Liver (tissue), 9 donors: ENCODE results near the gene TLR8. TPM values are rescaled to one million over a fixed set of nuclear protein-coding genes. Genes with fewer than 3 reads are reported as not detected.

ENCODE experiments used
- DNase-seq: peaks from one replicate; pipeline ENCODE4 v3.0.0-alpha.2; 2017; ENCODE audit warnings: low spot score
- H3K27ac ChIP-seq, 2 donors: one replicate each; pipeline ENCODE4 v1.7.0; 2013; ENCODE audit warnings: inconsistent platforms in 2 of 2, low read length in 2 of 2, control low read depth in 1 of 2, low read depth in 1 of 2, mild to moderate bottlenecking in 1 of 2
- H3K27me3 ChIP-seq, 4 donors: one replicate each; pipeline versions ENCODE4 v1.6.1 to v1.7.0; 2013; ENCODE audit warnings: low read length in 3 of 4, inconsistent platforms in 1 of 4, mild to moderate bottlenecking in 1 of 4, moderate library complexity in 1 of 4; ENCODE audit not compliant: control insufficient read depth in 4 of 4, insufficient read depth in 4 of 4
- H3K36me3 ChIP-seq, 4 donors: one replicate each; pipeline versions ENCODE4 v1.6.1 to v1.7.0; 2013; ENCODE audit warnings: low read length in 3 of 4, mild to moderate bottlenecking in 3 of 4, low read depth in 1 of 4, moderate library complexity in 1 of 4; ENCODE audit not compliant: control insufficient read depth in 4 of 4, insufficient read depth in 3 of 4
- H3K4me1 ChIP-seq, 4 donors: one replicate each; pipeline versions ENCODE4 v1.6.1 to v1.7.0; 2013; ENCODE audit warnings: low read length in 3 of 4, mild to moderate bottlenecking in 3 of 4, moderate library complexity in 1 of 4; ENCODE audit not compliant: control insufficient read depth in 4 of 4, insufficient read depth in 4 of 4
- H3K4me3 ChIP-seq, 3 donors: one replicate each; pipeline versions ENCODE4 v1.6.1 to v1.7.0; 2013; ENCODE audit warnings: low read length in 3 of 3, control low read depth in 1 of 3, low read depth in 1 of 3, mild to moderate bottlenecking in 1 of 3
- H3K9ac ChIP-seq, 2 donors: one replicate each; pipeline ENCODE4 v1.7.0; 2013; ENCODE audit warnings: low read length in 2 of 2, mild to moderate bottlenecking in 2 of 2, moderate library complexity in 2 of 2, control low read depth in 1 of 2, low read depth in 1 of 2
- H3K9me3 ChIP-seq, 4 donors: one replicate each; pipeline versions ENCODE4 v1.6.1 to v1.7.0; 2013; ENCODE audit warnings: low read length in 3 of 4; ENCODE audit not compliant: control insufficient read depth in 4 of 4
- CTCF ChIP-seq: fragments of 150-350 bp; IDR thresholded peaks from 2 replicates; pipeline ENCODE4 v1.5.1; 2017; ENCODE audit warnings: improper control_type of control experiment, low read depth, low read length; ENCODE audit not compliant: missing input control
- GABPA ChIP-seq, 2 donors: IDR thresholded peaks in 1 of 2; conservative IDR thresholded peaks in 1 of 2; 2 replicates each; pipeline ENCODE4 v1.6.1; 2016; ENCODE audit warnings: antibody characterized with exemption in 2 of 2, mild to moderate bottlenecking in 1 of 2, moderate library complexity in 1 of 2
- HNF4A ChIP-seq, 2 donors: conservative IDR thresholded peaks; 2 replicates each; pipeline ENCODE4 v1.6.1; 2016; ENCODE audit warnings: antibody characterized with exemption in 2 of 2, mild to moderate bottlenecking in 2 of 2
- MAX ChIP-seq: IDR thresholded peaks from 2 replicates; pipeline ENCODE4 v1.6.1; 2016; ENCODE audit warnings: antibody characterized with exemption
- NR2F2 ChIP-seq: IDR thresholded peaks from 2 replicates; pipeline ENCODE4 v1.6.1; 2016; ENCODE audit warnings: antibody characterized with exemption
- RAD21 ChIP-seq, 2 donors: IDR thresholded peaks; 2 replicates each; pipeline ENCODE4 v1.6.1; 2016; ENCODE audit warnings: antibody characterized with exemption in 2 of 2, mild to moderate bottlenecking in 2 of 2
- REST ChIP-seq: IDR thresholded peaks from 2 replicates; pipeline ENCODE4 v1.6.1; 2016; ENCODE audit warnings: antibody characterized with exemption, mild to moderate bottlenecking
- SP1 ChIP-seq: IDR thresholded peaks from 2 replicates; pipeline ENCODE4 v1.6.1; 2018; ENCODE audit warnings: antibody characterized with exemption, mild to moderate bottlenecking
- YY1 ChIP-seq: IDR thresholded peaks from 2 replicates; pipeline ENCODE4 v1.6.1; 2016; ENCODE audit warnings: antibody characterized with exemption, mild to moderate bottlenecking
- WGBS: extraction: QIAGEN DNeasy Blood & Tissue Kit; methylation state at CpG from one replicate; pipeline ENCODE4 v1.1.7; 2013; 5-methylcytosine and 5-hydroxymethylcytosine counted together
- polyA plus RNA-seq, 2 donors: library from polyadenylated mRNA; stranded (reverse) in 1 of 2; unstranded in 1 of 2; fragments of 200-250 nt in 1 of 2; fragments of >200 nt in 1 of 2; fragmentation: Nextera tagmentation in 1 of 2; extraction: Ambion mirVana in 1 of 2; gene quantifications; one replicate each; pipeline versions ENCODE4 v1.2.1 to v1.2.3, GENCODE V29; 2013 to 2015
- total RNA-seq, 2 donors: library from RNA; depleted of rRNA; stranded (reverse); fragments of >200 nt; gene quantifications; one replicate each; pipeline ENCODE4 v1.2.3, GENCODE V29; 2014
- TF ChIP-seq, protein P1 (sequence below): IDR thresholded peaks from 2 replicates; pipeline ENCODE4 v1.6.1; 2016; ENCODE audit warnings: antibody characterized with exemption
- donor health status: healthy.
- donor health status: healthy.
- donor health status: healthy.
- donor health status: healthy.
- donor health status: healthy.

TLR8 gene
- total and polyA plus RNA-seq, 4 donors: 0.28 to 4.6 (median 2.1) TPM

GRCh38 chrX:12949927-12950656, 43.7 kb downstream of the TLR8 start:
- TF ChIP-seq, protein P1, sequence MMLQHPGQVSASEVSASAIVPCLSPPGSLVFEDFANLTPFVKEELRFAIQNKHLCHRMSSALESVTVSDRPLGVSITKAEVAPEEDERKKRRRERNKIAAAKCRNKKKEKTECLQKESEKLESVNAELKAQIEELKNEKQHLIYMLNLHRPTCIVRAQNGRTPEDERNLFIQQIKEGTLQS: no peak
- peak; percentile 17 for TF ChIP-seq REST
- peak; percentile 9 for TF ChIP-seq SP1
- peak; percentile 31 for TF ChIP-seq MAX
- peak in 1 of 2 donors; percentile 5 for TF ChIP-seq HNF4A (conservative IDR thresholded peaks at IDR 0.05)
- TF ChIP-seq YY1: peak; percentile 34
- no peaks in the 10 kb centered on the region for H3K36me3 ChIP-seq
- H3K27me3 ChIP-seq: no peaks in the 10 kb centered on the region
- peaks cover 4 to 15% (median 11%) of the 10 kb centered on the region in 4 donors for H3K4me1 ChIP-seq
- peak overlapping the region; percentile 36 to 76 for H3K27ac ChIP-seq
- peak; percentile 41 for DNase-seq
- H3K9ac ChIP-seq: peak overlapping the region in 1 of 2 donors; percentile 47
- H3K4me3 ChIP-seq: no peak overlapping the region
- no peaks in the 10 kb centered on the region for H3K9me3 ChIP-seq
- 47% methylated on average over 11 of the region's 11 CpGs for WGBS

DNA sequence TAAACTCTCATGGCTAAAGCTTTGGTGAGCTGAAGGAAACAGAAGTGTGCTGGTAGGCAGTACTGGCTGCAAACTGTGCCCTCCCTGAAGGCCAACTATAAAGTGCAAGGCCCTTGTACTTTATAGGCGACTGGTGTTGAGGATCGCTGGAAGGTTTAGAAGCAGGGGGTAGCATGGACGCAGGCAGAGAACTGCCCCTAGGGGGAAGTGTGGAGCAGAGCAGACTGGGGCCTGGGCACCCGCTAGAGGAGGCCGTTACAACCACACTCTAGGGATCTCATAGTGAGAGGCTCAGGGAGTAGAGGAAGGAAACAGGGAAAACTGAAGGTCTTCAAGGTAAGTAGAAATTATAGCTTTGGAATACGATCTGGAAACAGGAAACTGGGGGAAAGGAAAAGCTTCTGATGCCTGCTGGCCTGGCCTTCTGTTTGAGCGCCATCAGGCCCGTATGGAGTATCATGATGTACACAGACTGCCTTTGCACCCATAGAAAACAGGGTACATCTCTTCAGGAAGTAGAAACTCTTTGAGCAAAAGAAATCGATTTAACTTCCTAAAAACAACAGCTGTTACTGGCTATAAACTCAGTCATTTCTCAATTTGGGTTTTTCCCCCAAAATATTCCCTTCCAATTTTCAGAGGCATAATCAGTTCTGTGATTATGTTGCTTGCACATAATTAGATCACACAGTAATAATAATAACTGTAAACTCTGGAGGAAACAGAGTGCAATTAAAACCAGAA, 44.6 kb downstream of the TLR8 start:
- 65% methylated on average over 9 of the region's 9 CpGs for WGBS
- DNase-seq: no peak
- TF ChIP-seq GABPA (IDR thresholded peaks at IDR 0.05 in 1 of 2, conservative IDR thresholded peaks at IDR 0.05 in 1 of 2) (no peak), RAD21 (IDR thresholded peaks at IDR 0.05) (peak; percentile 38 to 75), NR2F2 (no peak), CTCF (peak; percentile 35)
- Histone ChIP-seq H3K4me3 (no peak overlapping the region), H3K27me3 (no peaks in the 10 kb centered on the region), H3K9ac (peak overlapping the region in 1 of 2 donors; percentile 47), H3K9me3 (no peaks in the 10 kb centered on the region), H3K4me1 (peaks cover 4 to 16% (median 13%) of the 10 kb centered on the region in 4 donors), H3K36me3 (no peaks in the 10 kb centered on the region), H3K27ac (peak overlapping the region; percentile 36 to 76)
